ENCODE results near the gene LMNTD2. TPM values are rescaled to one million over a fixed set of nuclear protein-coding genes. Genes with fewer than 3 reads are reported as not detected.

The LMNTD2 gene
- total and polyA plus RNA-seq, 2 of the 13 experiments (the other 11 are each of a cell fraction or from before 2014, with no cell fraction given), result 1.1 to 3.1 TPM

- TF ChIP-seq DDIT3 (CRISPR knock-in tag; IDR thresholded peaks at IDR 0.05), result no peak
- TF ChIP-seq, protein P1, sequence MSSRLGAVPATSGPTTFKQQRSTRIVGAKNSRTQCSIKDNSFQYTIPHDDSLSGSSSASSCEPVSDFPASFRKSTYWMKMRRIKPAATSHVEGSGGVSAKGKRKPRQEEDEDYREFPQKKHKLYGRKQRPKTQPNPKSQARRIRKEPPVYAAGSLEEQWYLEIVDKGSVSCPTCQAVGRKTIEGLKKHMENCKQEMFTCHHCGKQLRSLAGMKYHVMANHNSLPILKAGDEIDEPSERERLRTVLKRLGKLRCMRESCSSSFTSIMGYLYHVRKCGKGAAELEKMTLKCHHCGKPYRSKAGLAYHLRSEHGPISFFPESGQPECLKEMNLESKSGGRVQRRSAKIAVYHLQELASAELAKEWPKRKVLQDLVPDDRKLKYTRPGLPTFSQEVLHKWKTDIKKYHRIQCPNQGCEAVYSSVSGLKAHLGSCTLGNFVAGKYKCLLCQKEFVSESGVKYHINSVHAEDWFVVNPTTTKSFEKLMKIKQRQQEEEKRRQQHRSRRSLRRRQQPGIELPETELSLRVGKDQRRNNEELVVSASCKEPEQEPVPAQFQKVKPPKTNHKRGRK (CRISPR knock-in tag; IDR thresholded peaks at IDR 0.05), result no peak
- TF ChIP-seq NR3C1 (CRISPR knock-in tag; IDR thresholded peaks at IDR 0.05), result no peak
- peak; percentile 97 for TF ChIP-seq PRDM10 (CRISPR knock-in tag; IDR thresholded peaks at IDR 0.05; ENCODE audit: low read depth)
- TF ChIP-seq ATF1 (CRISPR knock-in tag; IDR thresholded peaks at IDR 0.05), result no peak
- no peak for TF ChIP-seq ZNF891 (CRISPR knock-in tag; IDR thresholded peaks at IDR 0.05)
- TF ChIP-seq HNRNPLL (IDR thresholded peaks at IDR 0.05; ENCODE audit: low read depth, low read length, poor library complexity, severe bottlenecking), result no peak
- TF ChIP-seq, protein P2, sequence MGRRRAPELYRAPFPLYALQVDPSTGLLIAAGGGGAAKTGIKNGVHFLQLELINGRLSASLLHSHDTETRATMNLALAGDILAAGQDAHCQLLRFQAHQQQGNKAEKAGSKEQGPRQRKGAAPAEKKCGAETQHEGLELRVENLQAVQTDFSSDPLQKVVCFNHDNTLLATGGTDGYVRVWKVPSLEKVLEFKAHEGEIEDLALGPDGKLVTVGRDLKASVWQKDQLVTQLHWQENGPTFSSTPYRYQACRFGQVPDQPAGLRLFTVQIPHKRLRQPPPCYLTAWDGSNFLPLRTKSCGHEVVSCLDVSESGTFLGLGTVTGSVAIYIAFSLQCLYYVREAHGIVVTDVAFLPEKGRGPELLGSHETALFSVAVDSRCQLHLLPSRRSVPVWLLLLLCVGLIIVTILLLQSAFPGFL (CRISPR knock-in tag; IDR thresholded peaks at IDR 0.05), result no peak
- no peak for TF ChIP-seq ZNF598 (CRISPR knock-in tag; IDR thresholded peaks at IDR 0.05; ENCODE audit: borderline replicate concordance)
- TF ChIP-seq SALL1 (CRISPR knock-in tag; IDR thresholded peaks at IDR 0.05), result peak; percentile 33; the same call in 1 of the 2 replicates
- no peak for TF ChIP-seq BATF2 (CRISPR knock-in tag; IDR thresholded peaks at IDR 0.05)
- TF ChIP-seq, protein P3, sequence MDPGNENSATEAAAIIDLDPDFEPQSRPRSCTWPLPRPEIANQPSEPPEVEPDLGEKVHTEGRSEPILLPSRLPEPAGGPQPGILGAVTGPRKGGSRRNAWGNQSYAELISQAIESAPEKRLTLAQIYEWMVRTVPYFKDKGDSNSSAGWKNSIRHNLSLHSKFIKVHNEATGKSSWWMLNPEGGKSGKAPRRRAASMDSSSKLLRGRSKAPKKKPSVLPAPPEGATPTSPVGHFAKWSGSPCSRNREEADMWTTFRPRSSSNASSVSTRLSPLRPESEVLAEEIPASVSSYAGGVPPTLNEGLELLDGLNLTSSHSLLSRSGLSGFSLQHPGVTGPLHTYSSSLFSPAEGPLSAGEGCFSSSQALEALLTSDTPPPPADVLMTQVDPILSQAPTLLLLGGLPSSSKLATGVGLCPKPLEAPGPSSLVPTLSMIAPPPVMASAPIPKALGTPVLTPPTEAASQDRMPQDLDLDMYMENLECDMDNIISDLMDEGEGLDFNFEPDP (CRISPR knock-in tag; conservative IDR thresholded peaks at IDR 0.05), result no peak
- TF ChIP-seq CBX5 (CRISPR knock-in tag; IDR thresholded peaks at IDR 0.05; ENCODE audit: borderline replicate concordance), result no peak
- no peak for TF ChIP-seq MAFF (IDR thresholded peaks at IDR 0.05; ENCODE audit: low read depth, low read length)
- TF ChIP-seq ZNF12 (CRISPR knock-in tag; IDR thresholded peaks at IDR 0.05), result no peak
- TF ChIP-seq ZNF777 (CRISPR knock-in tag; IDR thresholded peaks at IDR 0.05), result peak; percentile 47; the same call in 1 of the 2 replicates
- TF ChIP-seq, protein P4, sequence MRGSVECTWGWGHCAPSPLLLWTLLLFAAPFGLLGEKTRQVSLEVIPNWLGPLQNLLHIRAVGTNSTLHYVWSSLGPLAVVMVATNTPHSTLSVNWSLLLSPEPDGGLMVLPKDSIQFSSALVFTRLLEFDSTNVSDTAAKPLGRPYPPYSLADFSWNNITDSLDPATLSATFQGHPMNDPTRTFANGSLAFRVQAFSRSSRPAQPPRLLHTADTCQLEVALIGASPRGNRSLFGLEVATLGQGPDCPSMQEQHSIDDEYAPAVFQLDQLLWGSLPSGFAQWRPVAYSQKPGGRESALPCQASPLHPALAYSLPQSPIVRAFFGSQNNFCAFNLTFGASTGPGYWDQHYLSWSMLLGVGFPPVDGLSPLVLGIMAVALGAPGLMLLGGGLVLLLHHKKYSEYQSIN (CRISPR knock-in tag; IDR thresholded peaks at IDR 0.05; ENCODE audit: borderline replicate concordance), result no peak
Measured at GRCh38 chr11:568306-569157, 8.0 kb upstream of the LMNTD2 start (continued).

Data from HepG2 (cell line).